Left ventricle myocardium inferior (tissue), 1 donor: ENCODE data around the gene RIMOC1. TPM values are rescaled to one million over a fixed set of nuclear protein-coding genes. Genes with fewer than 3 reads are reported as not detected.

Experiments
- DNase-seq: peaks from one replicate; pipeline ENCODE4 v3.0.0-alpha.2; 2020
- H3K27ac ChIP-seq: fragments of 200-600 bp; replicated peaks from 2 replicates; pipeline ENCODE4 v1.8.0; 2021
- H3K27me3 ChIP-seq: fragments of 200-600 bp; 2 replicates; pipeline ENCODE4 v1.8.0; 2021; ENCODE audit warnings: low read depth
- H3K36me3 ChIP-seq: fragments of 200-600 bp; 2 replicates; pipeline ENCODE4 v1.8.0; 2021
- H3K4me1 ChIP-seq: fragments of 200-600 bp; 2 replicates; pipeline ENCODE4 v1.8.0; 2021
- H3K4me3 ChIP-seq: fragments of 200-600 bp; 2 replicates; pipeline ENCODE4 v1.8.0; 2021; ENCODE audit warnings: mild to moderate bottlenecking, moderate library complexity
- H3K9me3 ChIP-seq: fragments of 200-600 bp; replicated peaks from 2 replicates; pipeline ENCODE4 v1.8.0; 2021
- intact Hi-C: fragments of 100-400 bp; cut with micrococcal nuclease; formaldehyde crosslinking; loops from one replicate; pipeline ENCODE4 v1.11.0; 2022
- total RNA-seq: library from RNA; stranded (reverse); fragmentation: NEBNext Ultra II Directional; extraction: Animal tissue kit (Norgen Biotek cat#: 25700); gene quantifications from one replicate; pipeline ENCODE4 v1.2.1, GENCODE V29; 2021
- TF ChIP-seq, protein P1 (sequence below): fragments of 200-600 bp; IDR thresholded peaks from 2 replicates; pipeline ENCODE4 v1.8.0; 2021; ENCODE audit warnings: antibody characterized with exemption, mild to moderate bottlenecking, borderline replicate concordance
- donor health status: DM: no; HTN: yes; CAD: no; lungs with severe emphysema.

Gene RIMOC1
- total RNA-seq, 1 donor from 2014 or later, result 15.3 TPM

DNA sequence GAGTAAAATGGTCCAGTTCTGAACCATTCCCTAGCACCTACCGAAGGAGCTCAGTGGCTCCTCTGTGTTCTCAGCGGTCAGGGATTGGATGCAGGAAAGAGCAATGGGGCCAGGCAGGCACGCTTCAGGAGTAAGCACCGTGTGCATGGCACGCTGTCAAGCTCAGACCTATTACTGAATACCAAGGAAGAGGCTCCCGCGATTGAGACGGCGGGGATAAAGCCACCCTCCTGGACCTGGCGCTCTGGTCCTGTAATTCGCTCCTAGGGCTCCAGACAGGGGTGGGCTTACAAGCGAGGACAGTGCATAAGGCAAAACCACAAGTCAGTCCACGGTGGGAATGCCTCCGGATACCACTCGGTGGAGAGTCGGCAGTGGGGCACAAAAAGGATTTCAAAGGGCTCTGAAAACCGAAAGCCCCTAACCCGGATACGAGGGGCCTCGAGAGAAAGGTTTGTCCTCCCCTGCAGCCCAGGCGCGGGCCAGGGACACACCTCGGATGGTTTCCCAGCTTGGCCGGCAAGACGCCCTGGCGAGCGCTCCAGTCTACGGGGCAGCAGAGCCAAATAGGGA, 34.9 kb upstream of the RIMOC1 start:
- H3K4me1 ChIP-seq, result peaks cover 44% of the 10 kb centered on the region
- H3K27me3 ChIP-seq, result no peaks in the 10 kb centered on the region
- H3K27ac ChIP-seq, result peak overlapping the region; percentile 93
- H3K9me3 ChIP-seq, result no peaks in the 10 kb centered on the region
- intact Hi-C loops, result no loop called here
- peak; percentile 84 for DNase-seq
- TF ChIP-seq, protein P1, sequence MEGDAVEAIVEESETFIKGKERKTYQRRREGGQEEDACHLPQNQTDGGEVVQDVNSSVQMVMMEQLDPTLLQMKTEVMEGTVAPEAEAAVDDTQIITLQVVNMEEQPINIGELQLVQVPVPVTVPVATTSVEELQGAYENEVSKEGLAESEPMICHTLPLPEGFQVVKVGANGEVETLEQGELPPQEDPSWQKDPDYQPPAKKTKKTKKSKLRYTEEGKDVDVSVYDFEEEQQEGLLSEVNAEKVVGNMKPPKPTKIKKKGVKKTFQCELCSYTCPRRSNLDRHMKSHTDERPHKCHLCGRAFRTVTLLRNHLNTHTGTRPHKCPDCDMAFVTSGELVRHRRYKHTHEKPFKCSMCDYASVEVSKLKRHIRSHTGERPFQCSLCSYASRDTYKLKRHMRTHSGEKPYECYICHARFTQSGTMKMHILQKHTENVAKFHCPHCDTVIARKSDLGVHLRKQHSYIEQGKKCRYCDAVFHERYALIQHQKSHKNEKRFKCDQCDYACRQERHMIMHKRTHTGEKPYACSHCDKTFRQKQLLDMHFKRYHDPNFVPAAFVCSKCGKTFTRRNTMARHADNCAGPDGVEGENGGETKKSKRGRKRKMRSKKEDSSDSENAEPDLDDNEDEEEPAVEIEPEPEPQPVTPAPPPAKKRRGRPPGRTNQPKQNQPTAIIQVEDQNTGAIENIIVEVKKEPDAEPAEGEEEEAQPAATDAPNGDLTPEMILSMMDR, result no peak
- H3K4me3 ChIP-seq, result peak overlapping the region; percentile 87
- H3K36me3 ChIP-seq, result no peaks in the 10 kb centered on the region

DNA sequence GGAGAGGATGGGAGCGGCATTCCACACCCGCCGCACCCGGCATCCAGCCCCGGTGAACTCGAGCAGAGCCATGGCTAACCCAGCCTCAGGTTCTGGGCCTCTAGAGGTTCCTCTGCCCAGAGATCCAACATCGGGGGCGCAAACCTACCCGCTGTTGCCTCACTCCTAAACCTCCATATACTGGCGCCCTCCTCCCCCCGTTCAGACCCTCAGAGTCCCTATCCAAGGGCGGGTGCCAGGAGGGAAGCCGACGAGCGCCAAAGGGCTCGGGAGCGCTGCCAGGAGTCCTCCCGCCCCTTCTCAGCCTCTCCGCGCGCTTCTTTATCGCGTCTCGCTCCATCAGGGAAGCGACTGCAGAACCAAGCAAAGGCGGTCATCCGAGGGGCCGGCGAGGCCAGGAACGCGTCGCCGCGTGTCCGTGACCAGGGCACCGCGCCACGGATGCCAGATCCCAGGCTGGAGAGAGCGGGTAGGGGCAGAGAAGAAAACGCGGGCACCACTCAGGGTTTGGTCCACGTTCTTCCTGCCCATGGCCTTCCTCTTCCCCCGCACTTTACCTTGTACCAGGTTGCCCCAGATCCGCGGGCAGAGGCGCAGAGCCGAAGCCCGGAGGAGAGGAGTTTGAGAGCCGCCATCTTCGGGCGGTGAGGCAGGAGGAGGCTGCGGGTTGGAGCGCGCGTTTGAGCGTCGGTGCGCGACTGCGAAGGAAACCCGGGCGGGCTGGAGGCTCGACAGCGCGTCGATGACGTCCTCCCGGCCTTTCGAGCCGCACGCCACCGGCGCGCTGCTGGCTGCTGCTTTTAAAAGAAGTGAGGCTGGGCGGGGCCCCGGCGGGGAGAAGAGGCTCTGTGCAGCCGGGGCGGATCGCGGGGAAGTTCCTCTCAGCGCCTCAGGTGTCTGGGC, 34.2 kb upstream of the RIMOC1 start, which contains the start of gene OXCT1:
TSS of gene OXCT1 (minus strand) at position 702 of the 903 bp plus-strand sequence. CDS start at position 635, 67 bp downstream.
- intact Hi-C loops, result no loop called here

DNA sequence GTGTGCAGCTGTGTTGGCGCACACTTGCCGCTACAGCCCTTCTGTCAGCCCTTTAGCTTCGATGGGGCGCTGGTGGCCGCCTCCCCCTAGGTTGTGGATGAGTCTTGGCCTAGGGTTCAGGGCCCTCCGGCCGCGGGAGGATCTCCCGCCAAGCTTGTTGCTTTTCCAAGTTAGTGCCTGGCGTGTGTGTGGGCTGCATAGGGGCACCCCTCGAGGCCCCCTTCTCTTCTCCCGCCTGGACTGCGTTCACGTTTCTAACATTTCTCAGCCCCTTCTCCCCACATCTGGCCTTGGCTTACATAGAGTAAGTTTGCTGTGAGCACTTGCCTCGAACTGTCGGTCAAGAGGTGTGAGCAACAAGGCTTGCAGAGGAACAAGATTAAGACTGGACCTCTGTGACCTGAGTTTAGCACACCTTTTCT, 33.5 kb upstream of the RIMOC1 start:
- TF ChIP-seq, protein P1, result no peak
- Histone ChIP-seq H3K27ac (peak overlapping the region; percentile 93), H3K27me3 (no peaks in the 10 kb centered on the region), H3K9me3 (no peaks in the 10 kb centered on the region), H3K36me3 (no peaks in the 10 kb centered on the region), H3K4me1 (peaks cover 36% of the 10 kb centered on the region), H3K4me3 (peak overlapping the region; percentile 87)
- no peak for DNase-seq
- intact Hi-C loops, result no loop called here

More for the DNA sequence above, 34.2 kb upstream of the RIMOC1 start, which contains the start of gene OXCT1:
- Histone ChIP-seq H3K36me3 (no peaks in the 10 kb centered on the region), H3K4me3 (peak within 1 kb of the TSS; percentile 87), H3K9me3 (no peaks in the 10 kb centered on the region), H3K27me3 (no peaks in the 10 kb centered on the region), H3K27ac (peak within 1 kb of the TSS; percentile 93), H3K4me1 (peaks cover 38% of the 10 kb centered on the region)
- DNase-seq, result peak; percentile 82
- TF ChIP-seq, protein P1, result no peak

DNA sequence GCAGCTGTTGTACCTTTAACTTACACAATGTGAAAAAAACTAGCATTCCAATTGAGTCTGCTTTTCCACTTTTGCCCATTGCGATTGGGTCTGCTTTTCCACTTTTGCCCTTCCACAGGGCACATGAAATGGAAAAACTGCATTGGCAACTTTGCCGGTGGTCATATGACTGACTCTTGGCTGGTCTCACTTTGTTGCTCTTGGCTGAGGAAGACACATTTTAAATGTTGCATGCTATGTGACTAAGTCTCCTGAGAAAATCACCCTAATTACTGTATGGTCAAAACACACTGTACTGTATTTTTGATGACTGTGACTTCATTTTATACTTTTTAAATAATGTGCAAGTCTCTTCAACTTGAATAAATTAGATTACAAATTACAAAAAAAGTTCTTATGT, 32.3 kb upstream of the RIMOC1 start:
- H3K27ac ChIP-seq, result peak overlapping the region; percentile 93
- H3K4me1 ChIP-seq, result peaks cover 36% of the 10 kb centered on the region

DNA sequence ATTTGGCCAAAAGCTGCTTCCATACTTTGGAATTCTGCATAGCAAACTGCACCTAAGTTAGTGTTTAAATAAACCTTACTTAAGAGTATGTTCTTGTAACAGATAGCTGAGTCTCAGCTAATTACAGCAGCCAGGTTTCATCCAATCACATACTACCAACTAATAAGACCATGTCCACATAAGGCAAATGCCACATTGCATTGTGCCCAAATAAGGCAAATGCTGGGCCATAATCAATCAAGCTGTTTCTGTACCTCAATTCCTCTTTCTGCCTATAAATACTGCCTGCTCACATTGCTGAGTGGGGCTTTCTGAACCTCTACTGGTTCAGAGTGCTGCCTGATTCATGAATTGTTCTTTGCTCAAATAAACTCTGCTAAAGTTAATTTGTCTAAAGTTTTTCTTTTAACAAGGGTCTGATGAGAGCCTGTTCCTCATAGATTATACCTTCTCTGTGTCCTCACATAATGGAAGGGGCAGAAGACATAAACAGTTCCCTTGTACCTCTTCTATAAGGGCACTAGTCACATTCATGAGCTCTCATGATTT, 29.6 kb upstream of the RIMOC1 start:
- TF ChIP-seq, protein P1, result no peak
- no peak overlapping the region for H3K27ac ChIP-seq
- intact Hi-C loops, result no loop called here
- H3K4me1 ChIP-seq, result peaks cover 27% of the 10 kb centered on the region
- no peaks in the 10 kb centered on the region for H3K27me3 ChIP-seq
- no peak for DNase-seq
- H3K9me3 ChIP-seq, result no peaks in the 10 kb centered on the region
- no peak overlapping the region for H3K4me3 ChIP-seq
- H3K36me3 ChIP-seq, result no peaks in the 10 kb centered on the region

More for the DNA sequence above, 32.3 kb upstream of the RIMOC1 start:
- H3K36me3 ChIP-seq, result no peaks in the 10 kb centered on the region
- TF ChIP-seq, protein P1, result no peak
- no peaks in the 10 kb centered on the region for H3K27me3 ChIP-seq
- H3K9me3 ChIP-seq, result no peaks in the 10 kb centered on the region
- H3K4me3 ChIP-seq, result no peak overlapping the region
- DNase-seq, result no peak
- intact Hi-C loops, result no loop called here
